Tibial artery (tissue), 4 donors: ENCODE results near the gene SH3D19.
A peak's percentile ranks its signal among the peaks of the same experiment; 100 is the strongest.

Experiments used
- DNase-seq, 2 donors: peaks; one replicate each; pipeline ENCODE4 v3.0.0-alpha.2; 2019
- H3K27ac ChIP-seq, 2 donors: fragments of 200-600 bp; sonication (generic) in 1 of 2; 1 replicate in 1 of 2; 2 replicates in 1 of 2; pipeline ENCODE4 v1.5.1; 2018 to 2019; ENCODE audit warnings: mild to moderate bottlenecking in 1 of 2
- H3K27me3 ChIP-seq, 2 donors: fragments of 200-600 bp; sonication (generic) in 1 of 2; one replicate each; pipeline versions ENCODE4 v1.5.1 to v1.6.0; 2016 to 2019
- H3K36me3 ChIP-seq, 3 donors: fragments of 200-600 bp; sonication (generic) in 2 of 3; one replicate each; pipeline ENCODE4 v1.5.1; 2016 to 2019; ENCODE audit warnings: mild to moderate bottlenecking in 2 of 3
- H3K4me1 ChIP-seq, 4 donors: fragments of 200-600 bp; sonication (generic) in 2 of 4; 1 replicate in 3 of 4; 2 replicates in 1 of 4; pipeline ENCODE4 v1.5.1; 2016 to 2019
- H3K4me3 ChIP-seq, 2 donors: fragments of 200-600 bp; sonication (generic) in 1 of 2; 1 replicate in 1 of 2; 2 replicates in 1 of 2; pipeline ENCODE4 v1.5.1; 2018 to 2019; ENCODE audit warnings: mild to moderate bottlenecking in 2 of 2
- H3K9me3 ChIP-seq, 3 donors: fragments of 200-600 bp; sonication (generic) in 1 of 3; one replicate each; pipeline ENCODE4 v1.5.1; 2016 to 2019
- CTCF ChIP-seq, 2 experiments: fragments of 200-600 bp in 1 of 2; fragments of 450-650 bp in 1 of 2; IDR thresholded peaks; one replicate each; pipeline ENCODE4 v1.5.1; 2017 to 2019; ENCODE audit warnings: antibody characterized with exemption in 2 of 2, mild to moderate bottlenecking in 1 of 2, moderate library complexity in 1 of 2
- intact Hi-C: fragments of 100-400 bp; cut with DNase I; formaldehyde crosslinking; loops from one replicate; pipeline ENCODE4 v1.15.0; 2023; ENCODE audit warnings: low total_unique reads

SH3D19 gene

GRCh38 chr4:151199319-151200190 is 125.8 kb downstream of the SH3D19 start:
- H3K27me3 ChIP-seq = no peaks in the 10 kb centered on the region
- TF ChIP-seq CTCF (IDR thresholded peaks at IDR 0.05) = no peak
- no peaks in the 10 kb centered on the region for H3K9me3 ChIP-seq
- intact Hi-C loops = loop anchor here (2.0 kb wide), 1 partner anchor 25 kb away; no protein-coding TSS in a partner anchor
- no peak overlapping the region for H3K4me3 ChIP-seq
- peaks cover 0 to 86% (median 31%) of the 10 kb centered on the region in 4 donors for H3K4me1 ChIP-seq
- no peaks in the 10 kb centered on the region for H3K36me3 ChIP-seq
- peak overlapping the region; percentile 43 to 48 for H3K27ac ChIP-seq
- no peak for DNase-seq

- DNase-seq = no peak
- no peaks in the 10 kb centered on the region for H3K27me3 ChIP-seq
- no peaks in the 10 kb centered on the region for H3K36me3 ChIP-seq
- H3K4me3 ChIP-seq = no peak overlapping the region
- peaks cover 0 to 78% (median 31%) of the 10 kb centered on the region in 4 donors for H3K4me1 ChIP-seq
- TF ChIP-seq CTCF (IDR thresholded peaks at IDR 0.05) = no peak
- peak overlapping the region; percentile 43 to 48 for H3K27ac ChIP-seq
- intact Hi-C loops = loop anchor here (2.0 kb wide), 1 partner anchor 24 kb away; no protein-coding TSS in a partner anchor
- no peaks in the 10 kb centered on the region for H3K9me3 ChIP-seq
Observed at GRCh38 chr4:151198748-151199147, 126.7 kb downstream of the SH3D19 start.

- H3K36me3 ChIP-seq = no peaks in the 10 kb centered on the region
- H3K9me3 ChIP-seq = no peaks in the 10 kb centered on the region
- DNase-seq = peak in 1 of 2 donors; percentile 71
- intact Hi-C loops = no loop called here
- H3K27ac ChIP-seq = peak overlapping the region; percentile 34 to 54
- peaks cover 0 to 75% (median 28%) of the 10 kb centered on the region in 4 donors for H3K4me1 ChIP-seq
- no peak for TF ChIP-seq CTCF (IDR thresholded peaks at IDR 0.05)
- no peak overlapping the region for H3K4me3 ChIP-seq
- H3K27me3 ChIP-seq = no peaks in the 10 kb centered on the region
Observed at GRCh38 chr4:151197247-151197646, 128.2 kb downstream of the SH3D19 start.

- intact Hi-C loops = no loop called here
- Histone ChIP-seq H3K4me1 (peaks cover 0 to 68% (median 28%) of the 10 kb centered on the region in 4 donors), H3K27me3 (no peaks in the 10 kb centered on the region), H3K27ac (peak overlapping the region; percentile 34 to 54), H3K4me3 (no peak overlapping the region), H3K9me3 (no peaks in the 10 kb centered on the region), H3K36me3 (no peaks in the 10 kb centered on the region)
- TF ChIP-seq CTCF (IDR thresholded peaks at IDR 0.05) = no peak
- no peak for DNase-seq
Observed at GRCh38 chr4:151195801-151196200, 129.6 kb downstream of the SH3D19 start.

- H3K36me3 ChIP-seq = no peaks in the 10 kb centered on the region
- no peak overlapping the region for H3K4me3 ChIP-seq
- TF ChIP-seq CTCF (IDR thresholded peaks at IDR 0.05) = no peak
- no peaks in the 10 kb centered on the region for H3K9me3 ChIP-seq
- H3K27me3 ChIP-seq = no peaks in the 10 kb centered on the region
- no peak for DNase-seq
- H3K4me1 ChIP-seq = peaks cover 0 to 50% (median 18%) of the 10 kb centered on the region in 4 donors
- no peak overlapping the region for H3K27ac ChIP-seq
- intact Hi-C loops = no loop called here
Observed at GRCh38 chr4:151193414-151193813, 132.0 kb downstream of the SH3D19 start.
